ENCODE data around the gene SNX8.
"Not testable (repeated sequence)": the region's sequence is repeated elsewhere in the genome, so short reads cannot be mapped to it uniquely, and the experiment has no call there.

Gene SNX8

GRCh38 chr7:2325162-2325561, 10.9 kb upstream of the SNX8 start:
- no peak for DNase-seq

- DNase-seq = no peak
These were observed 6.8 kb upstream of the SNX8 start for GRCh38 chr7:2321020-2321419.

- no peak for DNase-seq
These were observed 3.5 kb upstream of the SNX8 start for GRCh38 chr7:2317556-2318293.

- no peak for DNase-seq
These were observed 2.3 kb upstream of the SNX8 start for GRCh38 chr7:2316578-2316977.

- no peak for DNase-seq
These were observed 1.5 kb upstream of the SNX8 start for GRCh38 chr7:2315787-2316186.

GRCh38 chr7:2314956-2315530, 802 bp upstream of the SNX8 start:
- not testable (repeated sequence) for DNase-seq

GRCh38 chr7:2313450-2314208, 612 bp downstream of the SNX8 start:
- DNase-seq = no peak

GRCh38 chr7:2312267-2312929, 1.8 kb downstream of the SNX8 start:
- DNase-seq = no peak

- no peak for DNase-seq
These were observed 4.3 kb downstream of the SNX8 start for GRCh38 chr7:2309889-2310331.

GRCh38 chr7:2307690-2308107, 6.5 kb downstream of the SNX8 start:
- DNase-seq = no peak

- no peak for DNase-seq
These were observed 7.6 kb downstream of the SNX8 start for GRCh38 chr7:2306688-2307087.

GRCh38 chr7:2305258-2305657, 9.0 kb downstream of the SNX8 start:
- DNase-seq = not testable (repeated sequence)

- DNase-seq = not testable (repeated sequence)
These were observed 10.7 kb downstream of the SNX8 start for GRCh38 chr7:2303520-2303919.

- DNase-seq = not testable (repeated sequence)
These were observed 11.4 kb downstream of the SNX8 start for GRCh38 chr7:2302743-2303397.

- no peak for DNase-seq
These were observed 12.8 kb downstream of the SNX8 start for GRCh38 chr7:2301511-2301863.

- no peak for DNase-seq
These were observed 14.2 kb downstream of the SNX8 start for GRCh38 chr7:2299870-2300512.

GRCh38 chr7:2299131-2299829, 15.0 kb downstream of the SNX8 start:
- peak; percentile 37 for DNase-seq

GRCh38 chr7:2296832-2297231, 17.4 kb downstream of the SNX8 start:
- no peak for DNase-seq

- DNase-seq = no peak
These were observed 18.2 kb downstream of the SNX8 start for GRCh38 chr7:2295936-2296620.

- DNase-seq = no peak
These were observed 23.4 kb downstream of the SNX8 start for GRCh38 chr7:2290877-2291276.

- DNase-seq = no peak
These were observed 24.6 kb downstream of the SNX8 start for GRCh38 chr7:2289621-2290020.
